Gastrocnemius medialis (tissue), 4 donors: Measurements from ENCODE around the gene ARL8B. TPM values are rescaled to one million over a fixed set of nuclear protein-coding genes. Genes with fewer than 3 reads are reported as not detected.
"Not testable (repeated sequence)": the region's sequence is repeated elsewhere in the genome, so short reads cannot be mapped to it uniquely, and the experiment has no call there.

ENCODE experiments used
- ATAC-seq, 2 donors: fragments of 150-250 bp; one replicate each; pipeline ENCODE4 v1.9.1; 2016
- DNase-seq, 2 donors: peaks; one replicate each; pipeline ENCODE4 v3.0.0-alpha.2; 2019
- H3K27ac ChIP-seq, 4 donors: fragments of 200-600 bp; sonication (generic); 1 replicate in 1 of 4; 2 replicates in 3 of 4; pipeline ENCODE4 v1.5.1; 2016 to 2018; ENCODE audit warnings: mild to moderate bottlenecking in 2 of 4, moderate library complexity in 1 of 4
- H3K27me3 ChIP-seq, 3 donors: fragments of 200-600 bp; sonication (generic) in 2 of 3; 1 replicate in 1 of 3; 2 replicates in 2 of 3; pipeline versions ENCODE4 v1.5.1 to v1.6.0; 2016 to 2019; ENCODE audit warnings: mild to moderate bottlenecking in 1 of 3, moderate library complexity in 1 of 3
- H3K36me3 ChIP-seq, 2 donors: fragments of 200-600 bp; sonication (generic) in 1 of 2; one replicate each; pipeline ENCODE4 v1.5.1; 2017 to 2018
- H3K4me1 ChIP-seq, 2 donors: fragments of 200-600 bp; sonication (generic) in 1 of 2; one replicate each; pipeline ENCODE4 v1.5.1; 2016 to 2017; ENCODE audit warnings: mild to moderate bottlenecking in 2 of 2
- H3K4me3 ChIP-seq, 4 donors: fragments of 200-600 bp; sonication (generic) in 3 of 4; 1 replicate in 1 of 4; 2 replicates in 3 of 4; pipeline ENCODE4 v1.5.1; 2016 to 2019; ENCODE audit warnings: mild to moderate bottlenecking in 2 of 4
- H3K9me3 ChIP-seq, 3 donors: fragments of 200-600 bp; sonication (generic) in 2 of 3; 1 replicate in 1 of 3; 2 replicates in 2 of 3; pipeline ENCODE4 v1.5.1; 2016 to 2019
- POLR2A ChIP-seq, 2 donors: fragments of 450-650 bp; IDR thresholded peaks; one replicate each; pipeline ENCODE4 v1.6.1; 2017; ENCODE audit warnings: antibody characterized with exemption in 2 of 2, mild to moderate bottlenecking in 2 of 2, moderate library complexity in 2 of 2
- in situ Hi-C, 4 donors: fragments of 200-750 bp; cut with MboI; loops; one replicate each; pipeline versions ENCODE4 v1.15.0 to v1.8.0; 2017; ENCODE audit warnings: low sequenced_read_pairs in 4 of 4
- intact Hi-C: fragments of 100-400 bp; cut with DNase I; formaldehyde crosslinking; loops from one replicate; pipeline ENCODE4 v1.15.1; 2023; ENCODE audit warnings: low total_unique reads
- total RNA-seq, 4 donors: library from RNA; depleted of rRNA; stranded (reverse); fragments of >200 nt; gene quantifications; one replicate each; pipeline versions ENCODE4 v1.1.0 to v1.2.3, GENCODE V29; 2016
- TF ChIP-seq, protein P1 (sequence below), 5 experiments: fragments of 450-650 bp in 3 of 5; fragments of 200-600 bp in 2 of 5; sonication (generic) in 2 of 5; IDR thresholded peaks in 4 of 5; conservative IDR thresholded peaks in 1 of 5; 1 replicate in 4 of 5; 2 replicates in 1 of 5; pipeline ENCODE4 v1.5.1; 2016 to 2019; ENCODE audit warnings: antibody characterized with exemption in 5 of 5, mild to moderate bottlenecking in 3 of 5, moderate library complexity in 3 of 5

ARL8B gene
- total RNA-seq, 4 donors from 2014 or later, result 69.3 to 198 (median 95.0) TPM

DNA sequence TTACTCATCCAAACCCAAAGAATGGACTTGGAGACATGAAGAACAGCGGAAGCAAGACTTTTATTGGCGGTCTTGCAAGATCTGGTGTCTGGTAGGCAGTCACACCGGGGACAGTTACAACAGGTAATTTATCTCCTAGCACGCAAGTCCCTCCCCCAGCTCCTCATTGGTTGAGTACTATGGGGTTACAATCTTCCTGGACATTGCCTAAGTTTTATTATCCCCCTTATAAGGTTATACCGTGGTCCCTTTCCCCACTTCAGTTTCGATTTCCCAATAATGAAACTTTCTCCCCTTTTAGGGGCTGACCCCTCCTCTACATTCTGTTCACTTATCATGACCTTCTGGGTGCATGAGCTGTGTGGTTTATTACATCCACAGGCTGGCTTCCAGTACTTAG lies 18.7 kb downstream of the ARL8B start:
- ATAC-seq, result no peak

DNA sequence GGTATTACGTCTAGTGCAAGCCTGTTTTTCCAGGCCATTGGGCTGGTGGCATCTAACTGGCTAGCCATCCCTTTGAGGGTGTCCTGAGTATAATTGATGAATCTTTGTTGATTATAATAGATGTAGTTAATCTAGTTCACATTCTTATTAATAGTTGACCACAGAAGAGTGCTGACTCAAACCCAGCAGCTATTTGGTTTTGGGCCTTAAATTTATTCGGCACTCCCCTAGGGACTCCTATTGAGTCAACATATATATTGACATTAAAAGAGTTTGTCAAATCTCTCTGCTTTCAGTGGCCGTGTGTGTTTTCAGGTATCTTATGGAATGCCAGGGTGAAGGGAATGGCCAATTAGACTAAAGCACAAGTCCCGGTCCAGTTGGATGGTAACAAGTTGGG lies 19.7 kb downstream of the ARL8B start:
- in situ Hi-C loops (no loop called here), intact Hi-C loops (no loop called here)
- Histone ChIP-seq H3K9me3 (no peaks in the 10 kb centered on the region), H3K36me3 (no peaks in the 10 kb centered on the region), H3K4me3 (no peak overlapping the region), H3K27me3 (no peaks in the 10 kb centered on the region), H3K4me1 (peaks cover 55 to 71% of the 10 kb centered on the region in 2 donors), H3K27ac (no peak overlapping the region)
- TF ChIP-seq, protein P1, sequence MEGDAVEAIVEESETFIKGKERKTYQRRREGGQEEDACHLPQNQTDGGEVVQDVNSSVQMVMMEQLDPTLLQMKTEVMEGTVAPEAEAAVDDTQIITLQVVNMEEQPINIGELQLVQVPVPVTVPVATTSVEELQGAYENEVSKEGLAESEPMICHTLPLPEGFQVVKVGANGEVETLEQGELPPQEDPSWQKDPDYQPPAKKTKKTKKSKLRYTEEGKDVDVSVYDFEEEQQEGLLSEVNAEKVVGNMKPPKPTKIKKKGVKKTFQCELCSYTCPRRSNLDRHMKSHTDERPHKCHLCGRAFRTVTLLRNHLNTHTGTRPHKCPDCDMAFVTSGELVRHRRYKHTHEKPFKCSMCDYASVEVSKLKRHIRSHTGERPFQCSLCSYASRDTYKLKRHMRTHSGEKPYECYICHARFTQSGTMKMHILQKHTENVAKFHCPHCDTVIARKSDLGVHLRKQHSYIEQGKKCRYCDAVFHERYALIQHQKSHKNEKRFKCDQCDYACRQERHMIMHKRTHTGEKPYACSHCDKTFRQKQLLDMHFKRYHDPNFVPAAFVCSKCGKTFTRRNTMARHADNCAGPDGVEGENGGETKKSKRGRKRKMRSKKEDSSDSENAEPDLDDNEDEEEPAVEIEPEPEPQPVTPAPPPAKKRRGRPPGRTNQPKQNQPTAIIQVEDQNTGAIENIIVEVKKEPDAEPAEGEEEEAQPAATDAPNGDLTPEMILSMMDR (IDR thresholded peaks at IDR 0.05 in 4 of 5, conservative IDR thresholded peaks at IDR 0.05 in 1 of 5), result no peak
- no peak for TF ChIP-seq POLR2A (IDR thresholded peaks at IDR 0.05)
- no peak for DNase-seq
- no peak for ATAC-seq

More for the DNA sequence above, 18.7 kb downstream of the ARL8B start:
- Histone ChIP-seq H3K4me1 (peaks cover 62 to 80% of the 10 kb centered on the region in 2 donors), H3K27me3 (no peaks in the 10 kb centered on the region), H3K27ac (no peak overlapping the region), H3K36me3 (no peaks in the 10 kb centered on the region), H3K4me3 (no peak overlapping the region), H3K9me3 (no peaks in the 10 kb centered on the region)
- intact Hi-C loops, result no loop called here
- no peak for DNase-seq
- no peak for TF ChIP-seq POLR2A (IDR thresholded peaks at IDR 0.05)
- TF ChIP-seq, protein P1 (IDR thresholded peaks at IDR 0.05 in 4 of 5, conservative IDR thresholded peaks at IDR 0.05 in 1 of 5), result no peak
- in situ Hi-C loops, result no loop called here

DNA sequence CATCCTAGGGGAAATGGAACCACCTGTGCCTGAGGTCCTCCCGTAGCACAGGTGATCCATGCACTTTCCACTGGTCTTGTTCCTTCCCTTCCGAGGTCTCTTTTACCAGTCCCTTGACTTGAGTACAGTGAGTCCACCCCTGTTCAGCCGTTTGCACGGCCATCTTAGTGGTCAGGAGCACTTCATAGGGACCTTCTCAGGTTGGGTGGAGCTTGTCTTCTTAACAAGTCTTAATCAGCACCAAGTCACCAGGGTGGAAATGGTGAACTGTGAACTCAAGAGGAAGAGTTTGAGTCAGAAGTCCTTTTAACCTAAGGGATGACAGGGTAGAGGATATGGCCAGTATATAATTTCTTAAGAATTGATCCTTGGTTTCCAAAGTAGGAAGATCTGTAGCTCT lies 21.4 kb downstream of the ARL8B start:
- no peak for ATAC-seq
- Histone ChIP-seq H3K27ac (no peak overlapping the region), H3K27me3 (no peaks in the 10 kb centered on the region), H3K4me1 (peaks cover 45 to 54% of the 10 kb centered on the region in 2 donors), H3K36me3 (no peaks in the 10 kb centered on the region), H3K4me3 (no peak overlapping the region), H3K9me3 (no peaks in the 10 kb centered on the region)
- intact Hi-C loops, result no loop called here
- in situ Hi-C loops, result no loop called here
- no peak for DNase-seq
- TF ChIP-seq POLR2A (IDR thresholded peaks at IDR 0.05), result no peak
- TF ChIP-seq, protein P1 (IDR thresholded peaks at IDR 0.05 in 4 of 5, conservative IDR thresholded peaks at IDR 0.05 in 1 of 5), result no peak

DNA sequence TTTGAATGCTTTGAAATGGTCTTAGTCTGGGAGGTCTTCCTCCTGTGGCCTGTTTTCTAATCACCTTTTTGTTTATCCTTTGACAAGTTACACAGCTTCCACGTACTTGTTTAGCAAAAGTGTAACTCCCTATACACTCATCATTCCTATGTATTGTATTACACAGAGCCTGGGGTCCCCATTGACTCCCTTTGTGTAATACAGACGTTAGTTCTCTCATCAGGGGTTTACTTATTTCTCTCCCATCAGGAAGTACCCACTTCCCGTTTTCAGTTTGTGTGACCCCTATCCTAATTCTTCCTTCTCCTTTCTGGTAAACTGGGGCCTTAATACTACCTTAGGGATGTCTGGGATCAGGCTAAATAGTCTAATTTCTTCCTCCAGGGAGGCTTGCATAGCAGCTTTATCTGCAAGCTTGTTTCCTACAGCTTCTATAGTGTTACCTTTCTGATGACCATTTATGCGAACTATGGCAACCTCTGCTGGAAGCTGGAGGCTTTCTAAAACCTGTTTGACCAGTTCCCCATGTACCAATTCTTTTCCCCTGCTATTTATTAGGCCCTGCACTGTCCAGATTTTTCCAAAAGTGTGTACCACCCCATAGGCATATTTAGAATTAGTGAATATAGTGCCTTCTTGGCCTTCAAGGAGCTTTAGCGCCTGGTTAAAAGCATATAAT lies 22.4 kb downstream of the ARL8B start:
- Histone ChIP-seq H3K36me3 (no peaks in the 10 kb centered on the region), H3K9me3 (no peaks in the 10 kb centered on the region), H3K4me1 (peaks cover 39 to 44% of the 10 kb centered on the region in 2 donors), H3K27ac (no peak overlapping the region), H3K4me3 (no peak overlapping the region), H3K27me3 (no peaks in the 10 kb centered on the region)
- in situ Hi-C loops (no loop called here), intact Hi-C loops (no loop called here)
- ATAC-seq (no peak), DNase-seq (no peak)
- TF ChIP-seq, protein P1 (IDR thresholded peaks at IDR 0.05 in 4 of 5, conservative IDR thresholded peaks at IDR 0.05 in 1 of 5), result no peak
- no peak for TF ChIP-seq POLR2A (IDR thresholded peaks at IDR 0.05)

DNA sequence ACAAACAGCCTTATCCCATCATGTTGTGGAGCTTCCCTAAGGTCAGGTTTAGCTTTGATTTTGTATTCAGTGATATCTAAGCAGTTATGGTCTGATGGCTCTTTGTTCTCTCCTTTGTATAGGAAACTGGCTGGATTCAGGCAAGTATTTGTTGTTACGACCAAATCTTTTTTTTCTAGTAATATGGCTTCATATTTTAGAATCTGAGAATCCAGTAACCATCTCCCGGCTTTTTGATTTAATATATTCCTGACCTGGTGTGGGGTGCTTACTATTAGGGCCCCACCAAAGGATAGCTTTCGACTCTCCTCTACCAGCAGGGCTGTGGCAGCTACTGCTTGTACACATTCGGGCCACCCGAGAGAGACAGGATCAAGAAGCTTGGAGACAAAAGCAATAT lies 23.0 kb downstream of the ARL8B start:
- H3K9me3 ChIP-seq, result no peaks in the 10 kb centered on the region
- H3K4me1 ChIP-seq, result peaks cover 37 to 44% of the 10 kb centered on the region in 2 donors
- no peak for DNase-seq
- H3K27me3 ChIP-seq, result no peaks in the 10 kb centered on the region
- intact Hi-C loops, result no loop called here
- H3K4me3 ChIP-seq, result no peak overlapping the region
- no peak for ATAC-seq
- H3K27ac ChIP-seq, result no peak overlapping the region
- no peak for TF ChIP-seq POLR2A (IDR thresholded peaks at IDR 0.05)
- TF ChIP-seq, protein P1 (IDR thresholded peaks at IDR 0.05 in 4 of 5, conservative IDR thresholded peaks at IDR 0.05 in 1 of 5), result no peak
- H3K36me3 ChIP-seq, result no peaks in the 10 kb centered on the region
- in situ Hi-C loops, result no loop called here

DNA sequence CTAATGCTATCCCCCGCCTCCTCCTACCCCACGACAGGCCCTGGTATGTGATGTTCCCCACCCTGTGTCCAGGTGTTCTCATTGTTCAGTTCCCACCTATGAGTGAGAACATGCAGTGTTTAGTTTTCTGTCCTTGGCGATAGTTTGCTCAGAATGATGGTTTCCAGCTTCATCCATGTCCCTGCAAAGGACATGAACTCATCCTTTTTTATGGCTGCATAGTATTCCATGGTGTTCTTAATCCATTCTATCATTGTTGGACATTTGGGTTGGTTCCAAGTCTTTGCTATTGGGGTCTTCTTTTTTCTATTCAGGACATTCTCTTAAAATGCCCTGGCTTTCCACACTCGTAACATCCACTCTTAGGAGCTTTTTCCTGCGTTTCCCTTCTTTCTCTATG lies 25.1 kb downstream of the ARL8B start:
- DNase-seq, H3K27me3 ChIP-seq, H3K9me3 ChIP-seq, intact Hi-C loops, H3K36me3 ChIP-seq, ATAC-seq, H3K27ac ChIP-seq, H3K4me3 ChIP-seq, in situ Hi-C loops: not testable (repeated sequence)
- H3K4me1 ChIP-seq, result peaks cover 30 to 32% of the 10 kb centered on the region in 2 donors
